GM21423 (cell line): ENCODE data around the gene SLC35E2B.

Experiments used
- ATAC-seq: cut with Tn5 transposase; IDR thresholded peaks from one replicate; pipeline ENCODE4 v1.9.1; 2021; ENCODE audit warnings: mild to moderate bottlenecking, moderate library complexity; ENCODE audit not compliant: unreplicated experiment

Gene SLC35E2B

GRCh38 chr1:1627261-1627828, 65.2 kb downstream of the SLC35E2B start:
- ATAC-seq, result no peak

GRCh38 chr1:1626207-1627141, 66.1 kb downstream of the SLC35E2B start:
- no peak for ATAC-seq

DNA sequence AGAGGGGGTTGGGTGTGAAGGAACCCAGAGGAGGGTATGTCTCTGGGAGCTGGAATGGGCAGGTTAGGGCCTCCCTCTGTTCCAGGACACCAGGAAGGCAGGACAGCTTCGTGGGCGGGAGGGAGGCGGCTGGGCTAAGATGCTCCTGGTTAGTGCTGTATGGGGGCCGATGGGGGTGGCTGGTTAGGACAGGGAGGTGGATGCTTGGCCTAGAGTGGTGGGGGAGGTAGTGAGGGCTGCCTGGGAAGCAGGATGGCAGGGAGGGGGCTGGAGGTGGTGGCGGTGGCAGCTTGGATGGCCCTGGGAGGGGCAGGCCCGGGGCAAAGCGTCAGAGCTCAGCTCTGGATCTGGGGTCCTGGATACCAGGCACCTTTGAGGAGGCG, 66.8 kb downstream of the SLC35E2B start:
- ATAC-seq, result no peak

- ATAC-seq, result no peak
Observed at GRCh38 chr1:1625404-1625775, 67.2 kb downstream of the SLC35E2B start.

- ATAC-seq, result no peak
Observed at GRCh38 chr1:1624443-1625403, 67.9 kb downstream of the SLC35E2B start.

GRCh38 chr1:1623631-1624442, 68.8 kb downstream of the SLC35E2B start:
- ATAC-seq, result no peak

DNA sequence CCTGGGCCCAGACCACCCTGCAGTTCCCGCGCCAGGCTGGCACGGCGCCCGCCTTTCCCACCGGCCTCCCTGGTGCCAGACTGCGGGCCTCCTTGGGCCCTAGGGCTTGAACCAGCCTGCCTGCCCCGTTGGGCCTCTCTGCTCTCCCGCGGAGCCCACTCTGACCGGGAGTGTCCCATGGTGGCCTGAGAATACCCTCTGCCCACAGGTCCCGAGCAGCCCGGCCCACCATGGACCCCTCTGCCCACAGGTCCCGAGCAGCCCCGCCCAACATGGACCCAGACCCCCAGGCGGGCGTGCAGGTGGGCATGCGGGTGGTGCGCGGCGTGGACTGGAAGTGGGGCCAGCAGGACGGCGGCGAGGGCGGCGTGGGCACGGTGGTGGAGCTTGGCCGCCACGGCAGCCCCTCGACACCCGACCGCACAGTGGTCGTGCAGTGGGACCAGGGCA, 69.4 kb downstream of the SLC35E2B start:
- no peak for ATAC-seq

- ATAC-seq, result no peak
Observed at GRCh38 chr1:1622788-1623094, 69.9 kb downstream of the SLC35E2B start.

DNA sequence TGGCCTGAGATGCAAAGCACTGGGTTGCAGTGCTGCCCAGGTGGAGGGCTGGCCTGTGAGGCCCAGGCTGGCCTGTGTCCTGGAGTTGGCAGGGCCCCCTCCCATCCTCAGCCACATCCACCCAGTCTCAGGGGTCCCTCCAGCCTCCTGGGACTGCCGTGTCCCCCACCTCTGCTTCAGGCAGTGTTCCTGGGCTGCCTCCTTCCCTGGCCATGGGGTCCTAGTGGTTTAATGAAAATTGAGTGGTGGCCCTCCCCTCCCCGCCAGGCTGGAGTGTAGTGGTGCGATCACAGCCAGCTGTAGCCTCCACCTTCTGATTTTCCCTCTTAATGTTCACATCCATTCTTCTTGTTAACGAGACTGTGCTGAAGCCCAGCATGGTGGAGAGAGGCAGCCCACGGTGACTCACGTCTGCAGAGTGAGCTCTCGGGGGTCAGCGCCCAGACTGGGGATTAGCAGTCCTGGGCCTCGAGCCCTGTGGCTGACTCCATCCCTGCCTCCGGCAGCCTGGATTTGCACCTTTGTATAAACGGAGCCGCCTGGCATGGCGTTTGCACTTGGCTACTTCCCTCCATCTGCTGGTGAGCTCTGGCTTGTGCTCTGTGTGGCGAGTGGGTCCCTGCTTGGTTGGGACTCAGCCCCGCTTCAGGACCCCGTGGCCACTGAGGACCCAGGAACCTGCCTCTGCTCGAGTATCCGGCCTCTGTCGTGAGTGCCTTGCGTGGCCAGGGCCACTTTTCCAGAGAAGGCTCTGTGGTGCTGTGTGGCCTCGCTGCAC, 70.4 kb downstream of the SLC35E2B start:
- ATAC-seq, result no peak

GRCh38 chr1:1621173-1622009, 71.2 kb downstream of the SLC35E2B start:
- ATAC-seq, result no peak

DNA sequence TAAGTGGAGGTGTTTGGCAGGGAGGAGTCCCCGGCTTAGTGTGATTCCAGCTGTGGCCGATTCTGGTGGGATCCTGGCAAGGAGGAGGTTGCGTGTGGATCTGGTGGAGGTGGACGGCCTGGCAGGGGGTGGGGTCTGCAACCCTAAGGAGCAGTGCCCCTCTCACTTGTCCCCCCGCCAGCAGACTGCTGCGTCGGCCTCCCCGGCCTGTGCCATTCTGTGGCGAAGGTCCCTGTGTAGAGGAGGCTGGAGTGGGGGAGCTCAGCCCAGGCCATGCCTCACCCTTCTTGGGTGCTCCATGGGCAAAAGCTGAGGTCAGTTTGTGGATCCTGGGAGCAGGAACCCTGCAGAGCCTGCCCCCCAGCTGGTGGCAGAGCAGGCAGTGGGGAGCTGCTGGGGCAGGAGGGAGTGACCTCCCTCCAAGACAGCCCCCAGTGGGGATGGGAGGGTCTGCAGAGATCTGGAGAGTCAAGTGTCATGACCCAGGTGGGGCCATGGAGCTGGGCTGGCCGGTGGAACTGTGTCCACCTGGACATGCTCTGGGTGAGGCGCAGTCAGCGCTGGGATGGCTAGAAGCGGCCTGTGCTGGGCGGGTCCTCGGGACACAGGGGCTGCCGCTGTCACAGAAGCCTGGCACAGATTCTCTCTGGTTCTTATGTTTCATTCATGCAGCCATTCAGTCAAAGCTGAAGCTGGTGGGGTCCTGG, 72.0 kb downstream of the SLC35E2B start:
- ATAC-seq, result no peak

- no peak for ATAC-seq
Observed at GRCh38 chr1:1619917-1620361, 72.7 kb downstream of the SLC35E2B start.

GRCh38 chr1:1618396-1619068, 74.1 kb downstream of the SLC35E2B start:
- no peak for ATAC-seq

- ATAC-seq, result no peak
Observed at GRCh38 chr1:1617925-1618324, 74.7 kb downstream of the SLC35E2B start.

GRCh38 chr1:1617516-1617915, 75.1 kb downstream of the SLC35E2B start:
- ATAC-seq, result no peak

- ATAC-seq, result no peak
Observed at GRCh38 chr1:1616838-1617237, 75.8 kb downstream of the SLC35E2B start.

DNA sequence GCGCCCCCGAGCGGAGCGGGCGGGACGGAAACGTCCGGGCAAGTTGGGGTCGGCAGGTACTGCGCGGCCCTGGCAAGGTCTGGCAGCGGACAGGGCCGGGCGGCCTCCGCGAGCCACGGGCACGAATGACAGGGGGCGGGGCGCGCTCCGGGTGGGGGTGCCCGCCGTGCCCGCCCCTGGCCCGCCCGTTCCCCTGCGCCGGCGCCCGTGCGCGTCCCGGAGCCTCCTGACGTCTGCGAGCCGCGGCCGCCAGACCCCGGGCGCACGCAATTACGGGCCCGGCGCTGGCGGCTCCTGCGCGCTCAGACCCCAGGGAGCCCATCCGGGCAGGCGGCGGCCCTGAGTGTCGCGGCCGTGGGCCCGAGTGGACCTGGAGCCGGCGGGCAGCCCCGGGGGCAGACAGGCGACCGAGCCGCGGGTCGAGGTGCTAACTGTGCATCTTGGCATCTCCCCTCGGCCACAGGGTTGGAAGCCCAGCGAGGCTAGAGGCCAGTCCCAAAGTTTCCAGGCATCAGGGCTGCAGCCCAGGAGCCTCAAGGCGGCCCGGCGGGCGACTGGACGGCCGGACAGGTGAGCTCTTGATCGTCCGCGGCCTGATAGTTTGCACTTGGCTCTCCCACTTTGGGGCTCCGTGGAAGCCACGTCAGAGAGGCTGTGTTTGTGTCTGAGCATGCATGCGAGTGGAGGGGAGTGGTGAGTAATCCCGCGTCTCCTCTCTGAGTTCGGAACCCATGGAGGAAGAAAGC, 76.4 kb downstream of the SLC35E2B start:
- ATAC-seq, result peak; percentile 14
